ENCODE measurements around the gene SSR3.
"Not testable (repeated sequence)": the region's sequence is repeated elsewhere in the genome, so short reads cannot be mapped to it uniquely, and the experiment has no call there.

- TF ChIP-seq L3MBTL2 (conservative IDR thresholded peaks at IDR 0.05); ELF4 (IDR thresholded peaks at IDR 0.05); LEF1 (IDR thresholded peaks at IDR 0.05; ENCODE audit: borderline replicate concordance); PKNOX1 (IDR thresholded peaks at IDR 0.05); SP1 (IDR thresholded peaks at IDR 0.05); ARNT (IDR thresholded peaks at IDR 0.05); FOXM1 (IDR thresholded peaks at IDR 0.05; ENCODE audit: borderline replicate concordance); ZNF384 (IDR thresholded peaks at IDR 0.05): not testable (repeated sequence)
These were observed 34.9 kb upstream of the SSR3 start for GRCh38 chr3:156589806-156590205.

Data from HEK293T (cell line).